Dermis microvascular lymphatic vessel endothelial cell (primary cell): ENCODE results near the gene DDX1. TPM values are rescaled to one million over a fixed set of nuclear protein-coding genes. Genes with fewer than 3 reads are reported as not detected.
"Not testable (repeated sequence)": the region's sequence is repeated elsewhere in the genome, so short reads cannot be mapped to it uniquely, and the experiment has no call there.

ENCODE experiments used
- DNase-seq, 2 donors: peaks; one replicate each; pipeline versions ENCODE4 v3.0.0 to v3.0.0-alpha.2; 2010; ENCODE audit warnings: low read depth in 2 of 2
- total RNA-seq: library from RNA; depleted of rRNA; stranded (reverse); fragments of >200 nt; gene quantifications from 2 replicates; pipeline ENCODE4 v1.2.1, GENCODE V29; 2014

Gene DDX1
- total RNA-seq, 1 donor from 2014 or later, result 67.5 TPM

DNA sequence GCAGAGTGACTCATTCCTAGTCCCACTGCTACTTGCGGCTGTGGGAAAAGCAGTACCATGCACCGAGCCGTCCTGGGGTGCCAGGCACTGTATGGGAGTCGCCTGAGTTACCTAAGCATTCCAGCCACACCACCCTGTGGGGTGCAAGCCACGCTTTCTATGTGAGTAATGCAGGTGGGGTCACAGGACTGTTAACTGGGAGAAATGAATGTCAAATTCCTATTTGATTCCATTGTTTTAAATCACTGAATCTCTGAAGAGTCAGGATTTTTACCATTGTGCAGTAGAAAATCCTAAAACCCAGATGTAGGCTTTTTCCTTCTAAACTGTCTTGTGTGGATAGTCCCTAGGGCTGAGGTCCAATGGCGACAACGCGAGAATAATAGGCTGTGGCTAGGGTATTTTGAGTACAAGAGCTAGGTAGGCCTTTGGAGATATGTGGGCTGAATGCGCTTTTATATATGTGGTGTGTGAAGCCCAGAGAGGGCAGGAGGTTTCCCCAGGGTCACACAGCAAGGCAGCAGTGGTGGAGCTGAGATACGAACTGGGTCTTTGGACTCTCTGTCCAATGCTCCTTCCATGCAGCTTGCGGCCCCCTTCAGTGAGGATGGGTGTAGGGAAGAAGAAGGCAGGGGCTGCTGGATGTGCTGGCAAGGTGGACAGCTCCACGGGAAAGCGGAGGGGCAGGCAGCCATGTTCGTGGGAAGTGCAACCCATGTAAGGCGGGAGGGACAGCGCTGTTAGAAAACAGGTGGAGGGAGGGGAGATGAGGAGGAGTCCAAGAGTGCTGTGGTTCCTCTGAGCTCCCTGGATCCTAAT lies 83.2 kb downstream of the DDX1 start:
- no peak for DNase-seq

DNA sequence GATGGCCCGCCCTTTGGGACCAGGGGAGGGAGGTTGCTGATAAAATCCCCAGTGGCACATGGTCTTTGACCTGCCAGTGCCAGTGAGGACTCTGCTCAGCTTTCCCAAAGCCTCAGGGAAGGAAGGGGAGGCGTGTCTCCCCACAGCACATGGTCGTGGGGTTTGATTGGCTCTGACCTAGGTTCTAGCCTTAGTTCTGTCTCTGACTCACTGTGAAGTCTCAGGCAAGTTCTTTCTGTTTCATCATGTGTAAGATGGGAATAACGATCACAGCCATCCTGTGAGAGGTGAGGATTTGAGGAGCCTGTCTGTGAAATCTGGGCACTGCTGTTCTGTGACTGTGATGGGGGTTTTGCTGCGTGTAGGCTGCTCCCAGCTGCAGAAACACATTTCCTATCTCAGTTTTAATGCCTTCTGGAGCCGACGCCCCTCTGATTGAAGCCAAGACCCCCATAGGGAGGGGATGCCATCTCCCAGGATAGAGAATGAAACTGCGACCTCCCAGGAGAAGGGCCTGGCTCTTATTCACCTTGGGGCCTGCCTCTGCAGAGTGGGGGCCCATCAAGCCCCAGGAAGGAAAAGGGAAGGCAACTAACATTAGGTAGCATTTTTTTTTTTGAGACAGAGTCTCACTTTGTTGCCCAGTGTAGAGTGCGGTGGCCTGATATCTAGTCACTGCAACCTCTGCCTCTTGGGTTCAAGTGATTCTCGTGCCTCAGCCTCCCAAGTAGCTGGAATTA lies 84.0 kb downstream of the DDX1 start:
- no peak for DNase-seq

DNA sequence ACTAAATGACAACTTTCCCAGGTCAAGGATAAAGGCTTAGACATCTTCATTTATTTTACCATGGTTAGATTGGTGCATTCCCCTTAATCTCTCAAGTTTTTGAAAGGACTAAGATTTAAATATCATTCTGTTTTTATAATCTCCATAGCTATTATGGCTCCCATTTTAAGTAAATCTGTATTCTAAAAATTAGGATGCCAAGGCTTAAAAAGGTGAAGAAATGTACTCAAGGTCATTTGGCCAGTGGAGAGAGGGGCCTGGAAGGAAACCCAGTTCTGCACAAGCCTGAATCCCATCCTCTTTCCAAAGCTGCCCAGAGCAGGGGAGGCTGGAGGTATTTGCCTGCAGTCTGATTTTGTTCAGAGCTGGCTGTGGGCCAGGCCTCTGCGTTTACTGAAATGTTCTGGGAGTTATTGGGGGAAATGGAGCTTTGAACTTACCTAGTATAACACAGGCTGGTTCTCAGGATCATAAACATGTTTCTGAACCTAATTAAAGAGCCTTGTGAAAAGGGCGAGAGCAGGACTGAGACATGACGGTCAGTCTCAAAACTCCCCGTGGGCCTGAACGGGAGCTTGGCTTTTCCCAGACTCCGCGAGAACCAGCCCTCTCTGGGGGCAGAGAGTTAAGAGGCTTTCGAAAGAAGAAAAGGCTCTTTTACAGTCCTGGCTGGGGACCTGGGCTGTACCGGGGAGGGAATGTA lies 85.6 kb downstream of the DDX1 start:
- DNase-seq, result peak in 1 of 2 donors; percentile 29

DNA sequence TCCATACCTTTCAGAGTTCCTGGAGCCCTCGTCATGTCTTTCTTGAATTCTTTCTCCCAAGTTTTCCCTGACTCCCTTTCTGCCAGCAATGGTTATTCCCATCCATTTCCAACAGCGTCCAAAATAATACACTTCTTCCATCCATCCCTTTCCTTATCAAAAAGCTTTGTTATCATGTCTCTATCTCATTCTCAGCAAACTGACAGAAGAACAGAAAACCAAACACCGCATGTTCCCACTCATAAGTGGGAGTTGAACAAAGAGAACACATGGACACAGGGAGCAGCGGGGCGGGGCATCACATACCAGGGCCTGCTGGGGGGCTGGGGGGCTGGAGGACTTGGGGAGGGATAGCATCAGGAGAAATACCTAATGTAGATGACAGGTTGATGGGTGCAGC lies 86.7 kb downstream of the DDX1 start:
- DNase-seq, result no peak

DNA sequence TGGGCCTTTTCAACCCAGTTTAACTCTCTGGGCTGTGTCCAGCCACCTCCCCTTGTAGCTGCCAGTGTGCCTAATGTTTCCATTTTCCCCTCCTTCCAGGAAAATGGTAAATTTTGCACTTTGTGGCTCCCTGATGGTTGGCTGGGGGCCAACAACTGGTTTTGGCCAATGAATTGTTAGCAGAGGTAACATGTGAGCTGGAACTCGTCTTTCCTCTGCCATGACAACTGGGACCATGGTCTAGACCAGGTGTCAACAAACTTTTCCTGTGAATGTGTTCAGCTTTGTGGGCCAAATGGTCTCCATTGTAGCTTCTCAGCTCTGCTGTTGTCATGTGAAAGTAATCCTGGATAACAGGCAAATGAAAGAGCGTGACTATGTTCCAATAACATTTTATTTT lies 87.2 kb downstream of the DDX1 start:
- no peak for DNase-seq

DNA sequence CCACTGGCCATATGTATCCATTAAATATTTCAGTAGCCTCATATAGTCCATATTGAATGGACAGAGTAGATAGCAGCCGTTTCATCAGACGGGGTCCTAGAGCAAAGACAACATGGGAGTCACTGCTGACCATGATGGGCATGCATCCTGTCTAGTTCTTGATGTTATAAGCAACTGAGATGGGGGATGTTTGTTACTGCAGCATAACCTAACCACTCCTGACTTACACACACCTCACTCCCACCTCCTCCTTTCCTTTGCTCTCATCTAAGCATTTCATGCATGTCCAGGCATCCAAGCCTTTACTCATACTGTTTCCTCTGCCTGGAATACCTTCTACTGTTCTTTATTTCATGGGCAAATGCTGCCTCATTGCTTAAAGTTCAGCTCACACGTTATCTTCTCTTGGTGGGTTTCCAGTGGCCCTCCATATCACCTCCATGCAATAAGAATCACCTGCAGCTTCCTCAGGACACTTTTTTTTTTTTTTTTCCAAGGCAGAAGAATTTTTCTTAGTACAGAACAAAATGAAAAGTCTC lies 87.8 kb downstream of the DDX1 start:
- DNase-seq, result no peak

DNA sequence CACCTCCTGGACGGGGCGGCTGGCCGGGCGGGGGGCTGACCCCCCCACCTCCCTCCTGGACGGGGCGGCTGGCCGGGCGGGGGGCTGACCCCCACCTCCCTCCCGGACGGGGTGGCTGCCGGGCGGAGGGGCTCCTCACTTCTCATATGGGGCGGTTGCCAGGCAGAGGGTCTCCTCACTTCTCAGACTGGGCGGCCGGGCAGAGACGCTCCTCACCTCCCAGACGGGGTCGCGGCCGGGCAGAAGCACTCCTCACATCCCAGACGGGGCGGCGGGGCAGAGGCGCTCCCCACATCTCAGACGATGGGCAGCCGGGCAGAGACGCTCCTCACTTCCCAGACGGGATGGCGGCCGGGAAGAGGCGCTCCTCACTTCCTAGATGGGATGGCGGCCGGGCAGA lies 88.5 kb downstream of the DDX1 start:
- DNase-seq, result not testable (repeated sequence)

Other genes with a start within 250 kb of the DDX1 start
- 69.8 and 72.6 TPM in 2 replicates for gene NBAS, start 30.5 kb upstream of the DDX1 start, total RNA-seq